ENCODE measurements around the gene FARP2. TPM values are rescaled to one million over a fixed set of nuclear protein-coding genes. Genes with fewer than 3 reads are reported as not detected.

The FARP2 gene
- total RNA-seq, 1 experiment from 2014 or later, result 49.3 TPM

GRCh38 chr2:241495172-241496002, 139.3 kb downstream of the FARP2 start:
- no peaks in the 10 kb centered on the region for H3K9me3 ChIP-seq (ENCODE audit: control insufficient read depth in 1 of 2, insufficient read depth in 1 of 2, low read depth in 1 of 2, low read length in 2 of 2)
- BruUV-seq (replicated peaks), result no TSS peak
- ChIA-PET POLR2A (no interaction called here), RAD21 (ENCODE audit: low non-redundant PET in 1 of 2, low total read pairs in 2 of 2, uncharacterized antibody in 2 of 2, unreplicated experiment in 2 of 2) (no interaction called here), CTCF (no interaction called here)
- H3K9me2 ChIP-seq (ENCODE audit: insufficient read depth), result no peaks in the 10 kb centered on the region
- peaks cover 6% of the 10 kb centered on the region; the same call in 1 of the 2 replicates for H3K79me2 ChIP-seq (ENCODE audit: insufficient read depth, low read length)
- H3K36me3 ChIP-seq (ENCODE audit: control insufficient read depth in 1 of 2, insufficient read depth in 2 of 2, low read length in 2 of 2), result peaks cover 25 to 26% of the 10 kb centered on the region in 2 experiments
- no peak for ATAC-seq
- H3K4me3 ChIP-seq (replicated peaks in 1 of 2; ENCODE audit: low read depth in 1 of 2, low read length in 2 of 2), result no peak overlapping the region
- no peaks in the 10 kb centered on the region for H3K27me3 ChIP-seq (ENCODE audit: insufficient read depth, low read length)
- H3K9ac ChIP-seq (ENCODE audit: low read length), result no peak overlapping the region
- TF ChIP-seq EZH2 (IDR thresholded peaks at IDR 0.05) (no peak), POLR2AphosphoS5 (IDR thresholded peaks at IDR 0.05; ENCODE audit: low read depth, low read length) (no peak), TCF7L2 (IDR thresholded peaks at IDR 0.05; ENCODE audit: borderline replicate concordance, extremely low read depth, insufficient read depth, insufficient read length) (no peak), RAD21 (IDR thresholded peaks at IDR 0.05; ENCODE audit: low read depth) (no peak), MAX (IDR thresholded peaks at IDR 0.05) (no peak), YY1 (IDR thresholded peaks at IDR 0.05; ENCODE audit: extremely low read depth, insufficient replicate concordance, low read depth, low read length) (no peak), SIN3A (IDR thresholded peaks at IDR 0.05; ENCODE audit: low read depth) (no peak), JUND (IDR thresholded peaks at IDR 0.05) (no peak), SRF (IDR thresholded peaks at IDR 0.05; ENCODE audit: low read depth) (no peak)
- no peak for DNase-seq (ENCODE audit: low read depth, low spot score)
- H3K27ac ChIP-seq (ENCODE audit: low read depth, low read length), result no peak overlapping the region
- no peaks in the 10 kb centered on the region for H3K4me1 ChIP-seq (ENCODE audit: control insufficient read depth in 1 of 2, insufficient read depth in 2 of 2, low read length in 2 of 2)
- no peak overlapping the region for H2AFZ ChIP-seq (ENCODE audit: low read depth, low read length, poor library complexity, severe bottlenecking)
- intact Hi-C loops (cut with micrococcal nuclease), result no loop called here
- H3K4me2 ChIP-seq (ENCODE audit: low read length), result no peak overlapping the region
- H4K20me1 ChIP-seq (ENCODE audit: insufficient read depth), result no peaks in the 10 kb centered on the region

All from HCT116 (cell line).